Subcutaneous adipose tissue (tissue), 4 donors: ENCODE measurements around the gene PPP2R5C. TPM values are rescaled to one million over a fixed set of nuclear protein-coding genes. Genes with fewer than 3 reads are reported as not detected.

Experiments
- CTCF ChIP-seq: fragments of 450-650 bp; IDR thresholded peaks from one replicate; pipeline ENCODE4 v1.5.1; 2016; ENCODE audit warnings: low read depth, mild to moderate bottlenecking, control low read depth, antibody characterized with exemption, moderate library complexity
- total RNA-seq, 4 donors: library from RNA; depleted of rRNA; stranded (reverse); fragments of >200 nt; gene quantifications; one replicate each; pipeline ENCODE4 v1.1.0, GENCODE V29; 2016

PPP2R5C gene
- total RNA-seq, 4 donors from 2014 or later, result 98.9 to 127 (median 102) TPM

GRCh38 chr14:101851736-101852405, 90.4 kb downstream of the PPP2R5C start:
- no peak for TF ChIP-seq CTCF

- no peak for TF ChIP-seq CTCF
Measured at GRCh38 chr14:101852785-101853184, 91.3 kb downstream of the PPP2R5C start.

- TF ChIP-seq CTCF, result no peak
Measured at GRCh38 chr14:101853455-101854018, 92.0 kb downstream of the PPP2R5C start.

GRCh38 chr14:101854366-101854765, 92.9 kb downstream of the PPP2R5C start:
- TF ChIP-seq CTCF, result no peak

GRCh38 chr14:101855958-101856357, 94.4 kb downstream of the PPP2R5C start:
- no peak for TF ChIP-seq CTCF

- no peak for TF ChIP-seq CTCF
Measured at GRCh38 chr14:101856536-101856935, 95.0 kb downstream of the PPP2R5C start.

- TF ChIP-seq CTCF, result no peak
Measured at GRCh38 chr14:101857226-101857625, 95.7 kb downstream of the PPP2R5C start.
